C4-2B (cell line): Measurements from ENCODE around the gene PHYKPL.

ENCODE experiments used
- ZFX ChIP-seq: fragments of 450-650 bp; IDR thresholded peaks from 2 replicates; pipeline ENCODE4 v1.6.1; 2017
- TF ChIP-seq, protein P1 (sequence below): fragments of 450-650 bp; conservative IDR thresholded peaks from 2 replicates; pipeline ENCODE4 v1.5.1; 2017; ENCODE audit warnings: mild to moderate bottlenecking

DNA sequence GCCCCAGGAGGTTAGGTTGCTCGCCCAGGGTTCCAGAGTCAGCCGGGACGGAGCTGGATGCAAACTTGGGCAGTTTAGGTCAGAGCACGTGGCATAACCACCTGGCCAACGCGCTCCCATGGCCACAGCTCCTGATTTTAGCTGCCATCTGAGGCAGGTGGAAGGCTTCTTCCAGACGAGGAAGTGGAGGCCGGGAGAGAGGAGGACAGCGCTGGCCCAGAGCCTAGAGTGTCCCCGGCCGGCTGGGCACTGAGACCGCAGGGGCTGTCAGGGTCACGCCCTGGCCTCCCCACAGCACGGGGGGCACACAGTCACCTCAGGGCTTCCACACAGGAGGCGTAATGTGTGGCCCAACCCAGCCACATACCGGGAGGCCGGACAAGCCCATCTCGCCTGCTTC lies 16.1 kb upstream of the PHYKPL start:
- TF ChIP-seq, protein P1, sequence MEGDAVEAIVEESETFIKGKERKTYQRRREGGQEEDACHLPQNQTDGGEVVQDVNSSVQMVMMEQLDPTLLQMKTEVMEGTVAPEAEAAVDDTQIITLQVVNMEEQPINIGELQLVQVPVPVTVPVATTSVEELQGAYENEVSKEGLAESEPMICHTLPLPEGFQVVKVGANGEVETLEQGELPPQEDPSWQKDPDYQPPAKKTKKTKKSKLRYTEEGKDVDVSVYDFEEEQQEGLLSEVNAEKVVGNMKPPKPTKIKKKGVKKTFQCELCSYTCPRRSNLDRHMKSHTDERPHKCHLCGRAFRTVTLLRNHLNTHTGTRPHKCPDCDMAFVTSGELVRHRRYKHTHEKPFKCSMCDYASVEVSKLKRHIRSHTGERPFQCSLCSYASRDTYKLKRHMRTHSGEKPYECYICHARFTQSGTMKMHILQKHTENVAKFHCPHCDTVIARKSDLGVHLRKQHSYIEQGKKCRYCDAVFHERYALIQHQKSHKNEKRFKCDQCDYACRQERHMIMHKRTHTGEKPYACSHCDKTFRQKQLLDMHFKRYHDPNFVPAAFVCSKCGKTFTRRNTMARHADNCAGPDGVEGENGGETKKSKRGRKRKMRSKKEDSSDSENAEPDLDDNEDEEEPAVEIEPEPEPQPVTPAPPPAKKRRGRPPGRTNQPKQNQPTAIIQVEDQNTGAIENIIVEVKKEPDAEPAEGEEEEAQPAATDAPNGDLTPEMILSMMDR, result no peak
- TF ChIP-seq ZFX, result no peak
